CD4-positive, alpha-beta T cell treated with Interleukin-15 for 4 hours (primary cell): ENCODE measurements around the gene FERMT2.
"Not testable (repeated sequence)": the region's sequence is repeated elsewhere in the genome, so short reads cannot be mapped to it uniquely, and the experiment has no call there.

ENCODE experiments used
- DNase-seq: peaks from one replicate; pipeline ENCODE4 v3.0.0-alpha.2; 2020; ENCODE audit warnings: low spot score

The FERMT2 gene

DNA sequence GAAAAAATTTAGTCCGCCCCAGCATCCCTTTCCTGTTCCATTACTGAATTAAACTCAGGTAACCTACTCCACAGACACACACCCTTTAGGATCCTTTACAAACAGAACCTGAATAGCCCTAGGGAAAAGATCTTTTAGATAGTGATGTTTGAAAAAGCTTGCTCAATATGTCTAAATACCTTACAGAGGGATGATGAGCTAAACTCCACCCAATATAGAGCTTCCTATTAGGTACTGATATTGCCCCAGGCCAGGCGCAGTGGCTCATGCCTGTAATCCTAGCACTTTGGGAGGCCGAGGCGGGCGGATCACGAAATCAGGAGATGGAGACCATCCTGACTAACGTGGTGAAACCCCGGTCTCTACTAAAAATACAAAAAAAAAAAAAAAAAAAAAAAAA is 50.1 kb downstream of the FERMT2 start:
- no peak for DNase-seq

GRCh38 chr14:52898496-52898895 is 52.4 kb downstream of the FERMT2 start:
- DNase-seq: no peak

GRCh38 chr14:52895000-52895399 is 55.9 kb downstream of the FERMT2 start:
- DNase-seq: no peak

- DNase-seq: no peak
These were observed 59.0 kb downstream of the FERMT2 start for GRCh38 chr14:52891800-52892199.

DNA sequence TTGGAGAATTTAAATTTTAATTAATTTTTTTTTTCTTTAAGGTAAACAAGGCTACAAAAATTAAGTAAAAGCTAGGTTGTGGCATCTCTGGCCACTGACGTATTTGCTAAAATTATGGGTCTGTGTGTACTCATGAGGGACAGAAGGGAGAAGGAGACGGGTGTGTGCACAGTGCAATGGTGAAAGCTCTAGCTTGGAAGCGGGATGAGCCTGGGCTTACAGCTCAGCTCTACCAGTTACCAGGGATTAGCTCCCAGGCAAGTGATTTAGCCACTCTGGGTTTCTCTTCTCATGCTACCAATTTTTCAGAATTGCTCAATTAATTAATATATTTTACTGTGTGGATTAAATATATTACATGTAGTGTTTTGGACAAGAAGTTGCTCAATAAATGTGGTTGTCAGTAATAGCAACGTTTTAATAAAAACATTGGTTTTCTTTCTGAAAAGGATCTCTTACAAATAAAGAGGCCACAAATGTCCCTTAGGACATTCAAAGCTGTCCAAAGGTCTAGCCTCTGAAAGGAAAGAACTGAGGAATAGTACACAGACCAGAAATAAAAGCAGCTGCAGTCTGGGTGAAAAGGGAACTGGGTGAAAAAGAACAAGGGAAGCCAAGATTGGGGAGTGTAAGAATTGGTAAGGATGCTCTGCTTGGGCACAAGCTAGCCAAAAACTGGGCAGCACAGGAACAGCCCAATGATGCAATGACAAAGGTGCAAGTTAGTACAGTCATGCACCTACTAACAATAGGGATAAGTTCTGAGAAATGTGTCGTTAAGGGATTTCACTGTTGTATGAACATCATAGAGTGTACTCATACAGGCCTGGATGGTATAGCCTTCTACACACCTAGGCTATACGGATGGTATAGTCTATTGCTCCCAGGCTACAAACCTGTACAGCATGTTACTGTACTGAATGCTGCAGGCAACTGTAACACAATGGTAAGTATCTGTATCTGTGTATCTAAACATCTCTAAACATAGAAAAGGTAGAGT is 61.7 kb downstream of the FERMT2 start:
- DNase-seq: no peak

DNA sequence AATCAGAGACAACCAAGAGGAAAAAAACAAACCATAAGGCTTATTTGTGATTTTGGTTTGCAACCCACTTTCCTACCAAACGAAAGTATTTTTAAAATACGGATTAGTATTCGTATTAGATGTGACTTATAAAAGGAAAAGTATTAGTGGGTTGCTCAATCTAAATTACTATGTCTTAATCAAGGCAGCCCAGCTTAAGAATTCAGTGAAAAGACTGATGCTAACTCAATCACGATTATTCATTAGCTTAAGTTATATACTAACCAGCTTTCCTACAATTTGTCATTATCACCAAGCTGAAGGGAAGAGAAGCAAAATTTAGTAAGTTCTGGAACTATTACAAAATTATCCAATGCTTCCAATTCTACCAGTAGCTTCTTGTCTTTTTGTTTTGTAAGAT is 62.7 kb downstream of the FERMT2 start:
- no peak for DNase-seq

GRCh38 chr14:52885230-52885629 is 65.6 kb downstream of the FERMT2 start:
- no peak for DNase-seq

GRCh38 chr14:52883658-52884057 is 67.2 kb downstream of the FERMT2 start:
- no peak for DNase-seq

DNA sequence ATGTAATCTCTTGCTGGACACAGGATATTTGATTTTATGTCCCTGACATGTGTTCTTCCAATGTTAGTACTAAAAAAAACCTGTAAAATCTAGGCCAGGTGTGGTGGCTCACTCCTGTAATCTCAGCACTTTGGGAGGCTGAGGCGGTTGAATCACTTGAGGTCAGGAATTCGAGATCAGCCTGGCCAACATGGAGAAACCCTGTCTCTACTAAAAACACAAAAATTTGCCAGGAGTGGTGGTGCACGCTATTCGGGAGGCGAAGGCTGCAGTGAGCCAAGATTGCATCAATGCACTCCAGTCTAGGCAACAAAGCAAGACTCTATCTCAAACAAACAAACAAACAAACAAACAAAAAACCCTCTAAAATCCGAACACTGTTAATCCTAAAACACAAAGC is 68.0 kb downstream of the FERMT2 start:
- no peak for DNase-seq

GRCh38 chr14:52879958-52880357 is 70.9 kb downstream of the FERMT2 start:
- no peak for DNase-seq

GRCh38 chr14:52878946-52879345 is 71.9 kb downstream of the FERMT2 start:
- no peak for DNase-seq

DNA sequence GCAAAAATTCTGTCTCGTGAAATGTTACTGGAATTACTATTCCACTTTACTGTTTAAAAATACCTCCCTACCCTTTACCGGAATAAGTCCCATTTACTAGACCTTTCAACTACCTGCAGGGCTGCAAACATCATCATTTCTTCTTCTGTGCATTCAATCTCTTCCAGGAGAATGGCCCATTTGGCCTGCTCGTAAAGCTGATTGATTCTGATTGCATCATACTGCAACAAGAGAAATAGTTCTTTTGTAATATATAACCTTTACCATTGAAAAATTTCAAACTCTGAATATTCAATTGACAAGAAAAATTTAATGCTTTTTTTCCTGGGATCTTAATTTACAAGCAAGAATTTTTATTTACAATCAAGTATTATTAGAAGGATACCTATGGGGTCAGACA is 72.4 kb downstream of the FERMT2 start:
- DNase-seq: no peak

GRCh38 chr14:52877628-52878027 is 73.2 kb downstream of the FERMT2 start:
- DNase-seq: no peak

DNA sequence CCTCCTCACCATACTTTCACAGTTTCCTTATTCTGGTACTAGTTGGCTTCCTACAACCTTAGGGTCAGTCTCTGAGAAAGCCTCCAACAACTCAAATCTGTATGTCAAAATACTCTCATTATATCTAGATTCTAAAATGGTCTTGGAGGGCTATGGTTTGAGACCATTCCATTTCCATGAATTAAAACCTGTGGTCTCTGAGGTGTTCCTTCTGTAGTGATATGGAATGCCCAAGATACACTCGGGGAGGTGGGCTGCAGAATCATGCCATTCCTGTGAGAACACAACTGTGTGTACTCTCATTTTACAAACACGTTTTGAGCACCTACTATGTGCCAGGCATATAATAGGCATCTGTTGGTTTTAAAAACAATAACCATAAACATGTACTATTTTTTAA is 74.0 kb downstream of the FERMT2 start:
- no peak for DNase-seq

GRCh38 chr14:52876311-52876710 is 74.5 kb downstream of the FERMT2 start:
- no peak for DNase-seq

DNA sequence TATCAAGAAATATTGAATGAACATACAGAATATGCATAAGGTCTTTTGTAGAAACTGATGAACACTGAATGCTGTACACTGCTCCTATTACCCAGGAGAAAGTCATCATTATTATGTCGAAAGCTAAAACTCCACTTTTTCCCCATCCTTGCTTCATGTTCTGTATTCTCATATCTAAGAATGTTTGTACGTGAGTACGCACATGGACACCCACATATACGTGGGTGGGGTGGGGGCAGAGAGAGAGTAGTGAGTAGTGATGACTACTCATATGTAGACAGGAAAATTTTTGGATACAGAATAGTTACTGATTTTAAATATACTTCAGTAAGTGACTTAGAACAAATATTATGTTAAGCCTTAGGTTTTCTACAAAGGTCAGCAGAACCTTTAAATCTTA is 75.1 kb downstream of the FERMT2 start:
- no peak for DNase-seq

DNA sequence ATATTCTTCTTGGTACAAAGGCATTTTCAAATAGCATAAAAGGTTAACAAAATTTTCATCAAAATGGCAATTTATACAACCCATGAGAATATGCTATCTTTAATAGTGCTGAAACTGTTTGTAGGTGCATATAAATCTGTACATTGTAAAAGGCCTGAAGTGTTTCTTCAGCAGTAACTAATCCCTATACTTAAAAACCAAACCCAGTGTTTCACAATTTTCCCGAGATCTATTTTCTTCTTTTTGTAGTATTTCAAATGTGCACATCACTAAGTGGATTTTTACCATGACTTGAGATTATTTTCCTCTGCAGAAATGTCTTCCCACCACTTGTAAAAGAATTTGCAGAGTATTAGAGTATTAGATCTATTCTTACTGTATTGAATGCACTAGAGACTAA is 76.5 kb downstream of the FERMT2 start:
- DNase-seq: no peak

GRCh38 chr14:52873694-52874093 is 77.2 kb downstream of the FERMT2 start:
- no peak for DNase-seq

- no peak for DNase-seq
These were observed 77.8 kb downstream of the FERMT2 start for GRCh38 chr14:52873065-52873464.

- no peak for DNase-seq
These were observed 79.2 kb downstream of the FERMT2 start for GRCh38 chr14:52871606-52872005.

GRCh38 chr14:52868911-52869618 is 81.8 kb downstream of the FERMT2 start:
- DNase-seq: no peak

DNA sequence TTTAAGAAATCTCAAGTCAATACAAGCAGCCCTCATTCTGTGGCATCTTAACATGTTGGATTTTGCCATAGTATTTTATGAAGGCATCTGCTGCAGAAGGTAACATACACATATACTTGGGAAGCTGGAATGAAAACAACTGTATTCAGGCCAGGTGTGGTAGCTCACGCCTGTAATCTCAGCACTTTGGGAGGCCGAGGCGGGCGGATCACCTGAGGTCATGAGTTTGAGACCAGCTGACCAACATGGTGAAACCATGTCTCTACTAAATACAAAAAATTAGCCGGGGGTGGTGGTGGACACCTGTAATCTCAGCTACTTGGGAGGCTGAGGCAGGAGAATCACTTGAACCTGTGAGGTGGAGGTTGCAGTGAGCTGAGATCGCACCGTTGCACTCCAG is 86.0 kb downstream of the FERMT2 start:
- not testable (repeated sequence) for DNase-seq

GRCh38 chr14:52863334-52863700 is 87.5 kb downstream of the FERMT2 start:
- no peak for DNase-seq
